GM12873 (cell line): ENCODE results near the gene FOCAD.

Experiments
- CTCF ChIP-seq: IDR thresholded peaks from 2 replicates; pipeline ENCODE4 v1.5.1; 2012; ENCODE audit warnings: low read depth, mild to moderate bottlenecking, moderate library complexity, low read length, control low read depth; ENCODE audit not compliant: insufficient read depth; ENCODE audit errors: missing control alignments

Gene FOCAD

GRCh38 chr9:21029661-21030060 is 345.6 kb downstream of the FOCAD start:
- TF ChIP-seq CTCF = no peak

- TF ChIP-seq CTCF = no peak
Measured at GRCh38 chr9:21030389-21031035, 346.5 kb downstream of the FOCAD start.

- no peak for TF ChIP-seq CTCF
Measured at GRCh38 chr9:21031091-21031807, 347.2 kb downstream of the FOCAD start, which contains the start of gene HACD4. Gene HACD4, minus strand, starts transcription at chr9:21031640. Its CDS starts 50 bp downstream, at chr9:21031590.

- no peak for TF ChIP-seq CTCF
Measured at GRCh38 chr9:21031808-21032183, 347.7 kb downstream of the FOCAD start.

- no peak for TF ChIP-seq CTCF
Measured at GRCh38 chr9:21037278-21037677, 353.2 kb downstream of the FOCAD start.

GRCh38 chr9:21039302-21039701 is 355.2 kb downstream of the FOCAD start:
- no peak for TF ChIP-seq CTCF

GRCh38 chr9:21042466-21042865 is 358.4 kb downstream of the FOCAD start:
- TF ChIP-seq CTCF = no peak
